CD4-positive, alpha-beta T cell treated with Interleukin-12 subunit alpha and Interleukin-12 subunit beta, for 1 hour (primary cell): ENCODE measurements around the gene ESR2.
"Not testable (repeated sequence)": the region's sequence is repeated elsewhere in the genome, so short reads cannot be mapped to it uniquely, and the experiment has no call there.

Source experiments
- DNase-seq: peaks from one replicate; pipeline ENCODE4 v3.0.0-alpha.2; 2020

ESR2 gene

GRCh38 chr14:64293976-64294671 is at the start of gene ESR2:
ESR2 (minus strand) TSS chr14:64294371; CDS start chr14:64282985, 11,386 bp downstream.
- DNase-seq, result peak; percentile 15

- no peak for DNase-seq
These were observed 46.5 kb upstream of the ESR2 start for GRCh38 chr14:64340560-64341196.

GRCh38 chr14:64338616-64339316 is 44.6 kb upstream of the ESR2 start:
- peak; percentile 91 for DNase-seq

- no peak for DNase-seq
These were observed 43.9 kb upstream of the ESR2 start for GRCh38 chr14:64337888-64338615.

- no peak for DNase-seq
These were observed 35.0 kb upstream of the ESR2 start for GRCh38 chr14:64329149-64329548.

GRCh38 chr14:64326502-64326901 is 32.3 kb upstream of the ESR2 start:
- no peak for DNase-seq

- no peak for DNase-seq
These were observed 30.7 kb upstream of the ESR2 start for GRCh38 chr14:64324895-64325294.

- no peak for DNase-seq
These were observed 30.3 kb upstream of the ESR2 start for GRCh38 chr14:64324461-64324860.

- DNase-seq, result not testable (repeated sequence)
These were observed 26.2 kb upstream of the ESR2 start for GRCh38 chr14:64320362-64320761.

- not testable (repeated sequence) for DNase-seq
These were observed 24.5 kb upstream of the ESR2 start for GRCh38 chr14:64318695-64319094.

- peak; percentile 56 for DNase-seq
These were observed 9.3 kb upstream of the ESR2 start for GRCh38 chr14:64303471-64303917.

GRCh38 chr14:64298773-64299172 is 4.6 kb upstream of the ESR2 start:
- no peak for DNase-seq

GRCh38 chr14:64296561-64296960 is 2.4 kb upstream of the ESR2 start:
- no peak for DNase-seq

GRCh38 chr14:64294672-64295413 is 672 bp upstream of the ESR2 start:
- DNase-seq, result peak; percentile 79

GRCh38 chr14:64292197-64292596 is 2.0 kb downstream of the ESR2 start:
- DNase-seq, result no peak

GRCh38 chr14:64289571-64289970 is 4.6 kb downstream of the ESR2 start:
- DNase-seq, result no peak

GRCh38 chr14:64281805-64282204 is 12.4 kb downstream of the ESR2 start:
- no peak for DNase-seq

- no peak for DNase-seq
These were observed 14.2 kb downstream of the ESR2 start for GRCh38 chr14:64279704-64280668.

GRCh38 chr14:64278458-64278857 is 15.7 kb downstream of the ESR2 start:
- no peak for DNase-seq

GRCh38 chr14:64272019-64272418 is 22.2 kb downstream of the ESR2 start:
- DNase-seq, result no peak

GRCh38 chr14:64266239-64266638 is 27.9 kb downstream of the ESR2 start:
- peak; percentile 2 for DNase-seq
